HG02884 (cell line): ENCODE data around the gene UNCX.

Source experiments
- ATAC-seq: cut with Tn5 transposase; IDR thresholded peaks from one replicate; pipeline ENCODE4 v1.9.1; 2021; ENCODE audit warnings: mild to moderate bottlenecking, moderate library complexity; ENCODE audit not compliant: unreplicated experiment

Gene UNCX

GRCh38 chr7:1242606-1243289 is 10.1 kb downstream of the UNCX start:
- no peak for ATAC-seq

- no peak for ATAC-seq
Observed at GRCh38 chr7:1243290-1243963, 10.8 kb downstream of the UNCX start.

- ATAC-seq, result no peak
Observed at GRCh38 chr7:1243964-1244416, 11.3 kb downstream of the UNCX start.

GRCh38 chr7:1244700-1245523 is 12.2 kb downstream of the UNCX start:
- no peak for ATAC-seq

GRCh38 chr7:1245524-1246050 is 12.9 kb downstream of the UNCX start:
- no peak for ATAC-seq

GRCh38 chr7:1246160-1246870 is 13.6 kb downstream of the UNCX start:
- no peak for ATAC-seq

GRCh38 chr7:1246871-1247526 is 14.3 kb downstream of the UNCX start:
- no peak for ATAC-seq

- ATAC-seq, result no peak
Observed at GRCh38 chr7:1247527-1248041, 14.9 kb downstream of the UNCX start.

- ATAC-seq, result no peak
Observed at GRCh38 chr7:1248143-1248915, 15.7 kb downstream of the UNCX start.

- ATAC-seq, result no peak
Observed at GRCh38 chr7:1248916-1249581, 16.4 kb downstream of the UNCX start.

GRCh38 chr7:1249731-1250130 is 17.1 kb downstream of the UNCX start:
- no peak for ATAC-seq

- no peak for ATAC-seq
Observed at GRCh38 chr7:1250901-1251300, 18.2 kb downstream of the UNCX start.

- ATAC-seq, result no peak
Observed at GRCh38 chr7:1251796-1252539, 19.3 kb downstream of the UNCX start.

- ATAC-seq, result no peak
Observed at GRCh38 chr7:1252540-1253090, 19.9 kb downstream of the UNCX start.

GRCh38 chr7:1253681-1254181 is 21.1 kb downstream of the UNCX start:
- ATAC-seq, result no peak

GRCh38 chr7:1254281-1255079 is 21.8 kb downstream of the UNCX start:
- ATAC-seq, result no peak
